GM19025 (cell line): ENCODE measurements around the gene LDAF1.
"Not testable (repeated sequence)": the region's sequence is repeated elsewhere in the genome, so short reads cannot be mapped to it uniquely, and the experiment has no call there.

Experiments used
- ATAC-seq: cut with Tn5 transposase; IDR thresholded peaks from one replicate; pipeline ENCODE4 v1.9.1; 2021; ENCODE audit warnings: mild to moderate bottlenecking, low read depth, moderate library complexity; ENCODE audit not compliant: unreplicated experiment

Gene LDAF1

DNA sequence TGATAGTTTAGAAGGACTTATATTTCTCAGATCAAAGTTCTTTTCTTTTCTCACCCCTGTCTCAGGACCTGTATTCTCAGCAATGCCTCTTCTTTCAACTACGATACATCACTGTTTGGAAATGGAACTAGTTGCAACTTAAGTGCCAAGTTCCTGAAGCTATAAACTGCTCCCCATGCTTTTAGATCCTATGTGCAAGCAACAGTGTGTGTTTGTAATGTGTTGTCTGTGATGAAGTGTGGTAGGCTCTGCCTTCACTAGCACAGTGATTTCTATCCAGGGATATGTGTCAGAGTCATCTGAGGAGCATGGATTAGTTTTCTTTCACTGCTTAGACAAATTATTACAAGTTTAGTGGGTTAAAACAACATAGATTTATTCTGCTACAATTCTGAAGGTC is 34.5 kb downstream of the LDAF1 start:
- no peak for ATAC-seq

DNA sequence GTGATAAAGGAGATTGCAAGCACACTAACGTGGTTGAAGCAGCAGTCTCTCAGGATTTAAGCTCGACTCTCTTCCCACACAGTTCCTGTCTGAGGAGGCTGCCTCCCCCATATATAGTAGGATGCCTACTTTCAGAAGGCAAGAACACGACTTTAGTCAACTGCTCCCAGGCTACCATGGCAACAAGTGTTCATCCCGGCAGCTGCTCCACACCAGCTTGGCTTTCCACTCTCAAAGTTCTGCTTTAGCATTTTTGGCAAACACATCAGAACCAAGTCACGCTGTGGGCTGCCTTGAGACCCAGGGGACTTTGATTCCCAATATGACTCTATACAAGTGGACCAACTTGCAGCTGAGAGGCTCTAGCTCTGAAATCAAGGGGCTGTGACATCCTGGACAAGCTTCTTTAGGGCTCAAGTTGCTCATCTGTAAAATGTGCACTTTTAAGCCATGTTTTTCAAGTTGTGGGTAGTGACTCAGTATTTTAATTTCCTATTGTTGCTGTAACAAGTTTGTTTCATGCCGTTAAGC is 36.4 kb downstream of the LDAF1 start:
- ATAC-seq, result no peak

DNA sequence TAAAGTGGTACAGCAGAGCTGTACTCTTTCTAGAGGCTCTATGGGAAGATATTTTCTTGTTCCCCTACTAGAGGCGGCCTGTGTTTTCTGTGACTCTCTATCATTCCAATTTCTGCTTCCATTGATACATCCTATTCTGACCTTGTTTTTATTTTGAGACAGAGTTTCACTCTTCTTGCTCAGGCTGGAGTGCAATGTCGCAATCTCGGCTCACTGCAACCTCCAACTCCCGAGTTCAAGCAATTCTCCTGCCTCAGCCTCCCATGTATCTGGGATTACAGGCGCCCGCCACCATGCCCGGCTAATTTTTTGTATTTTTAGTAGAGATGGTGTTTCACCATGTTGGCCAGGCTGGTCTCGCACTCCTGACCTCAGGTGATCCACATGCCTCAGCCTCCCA is 36.9 kb downstream of the LDAF1 start:
- not testable (repeated sequence) for ATAC-seq

DNA sequence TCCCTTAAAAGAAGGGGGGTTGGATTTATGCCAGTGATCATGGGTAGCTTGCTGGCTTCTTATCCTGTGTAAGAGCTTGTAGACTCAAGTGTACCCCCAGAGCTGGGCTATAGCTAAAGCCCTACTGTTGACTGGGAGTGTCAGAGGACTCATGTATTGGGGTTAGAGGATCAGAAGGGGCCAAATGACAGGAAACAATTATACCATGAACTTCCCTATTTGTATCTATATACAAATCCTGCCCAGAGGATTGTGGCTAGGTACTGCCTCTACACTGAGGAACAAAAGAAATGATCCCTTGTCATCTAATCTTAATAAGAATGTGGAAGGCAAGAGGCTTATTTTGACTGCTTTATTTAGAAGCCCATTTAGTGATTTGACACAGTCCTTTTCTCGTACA is 38.6 kb downstream of the LDAF1 start:
- no peak for ATAC-seq

DNA sequence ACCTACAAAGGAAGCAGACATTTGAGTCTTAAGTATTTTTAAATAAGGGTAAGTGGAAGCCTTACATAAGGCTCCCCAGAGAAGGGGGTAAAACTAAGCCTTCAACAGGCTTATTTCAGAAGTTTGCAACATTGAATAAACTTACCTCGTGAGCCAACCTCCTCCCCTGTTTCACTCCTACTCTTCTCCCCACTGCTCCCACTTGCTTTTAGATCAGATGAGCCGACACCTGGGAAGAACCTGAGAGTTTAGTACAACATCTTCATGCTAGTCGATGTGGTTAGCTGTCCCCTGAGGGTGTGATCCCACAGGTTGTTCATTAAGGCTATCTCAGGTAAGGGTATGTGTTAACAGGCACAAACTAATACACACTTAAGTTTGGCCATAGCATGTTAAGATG is 39.1 kb downstream of the LDAF1 start:
- ATAC-seq, result no peak

GRCh38 chr16:21199607-21200218 is 41.2 kb downstream of the LDAF1 start:
- no peak for ATAC-seq

DNA sequence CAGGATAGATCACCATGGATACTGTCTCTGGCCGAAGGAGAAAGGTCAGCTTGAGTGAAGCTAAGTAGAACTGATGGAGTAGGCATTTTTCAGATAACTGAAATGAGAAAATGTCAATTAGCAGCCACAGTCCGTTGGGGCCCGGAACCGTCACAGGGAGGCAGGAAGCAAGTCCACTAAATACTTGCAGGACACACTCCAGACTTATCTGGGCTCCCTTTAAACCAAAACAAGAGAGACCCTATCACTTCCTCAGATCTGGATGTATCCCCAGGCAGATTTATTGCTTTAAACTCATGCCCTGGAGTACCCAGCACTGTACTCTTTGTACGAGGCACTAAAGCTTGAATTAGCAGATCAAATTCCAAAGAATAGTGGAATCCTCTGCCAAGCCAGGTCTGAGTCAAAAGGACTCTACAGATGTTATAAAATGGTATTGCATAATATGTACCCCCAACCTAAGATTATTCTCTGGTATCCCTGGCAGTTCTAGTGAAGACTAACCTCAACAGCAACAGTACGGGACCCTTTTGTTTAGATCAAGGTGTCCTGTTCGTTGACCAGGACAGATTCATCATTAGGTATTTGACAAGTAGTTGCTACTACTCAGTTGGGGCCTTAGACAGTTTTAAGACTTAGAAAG is 44.8 kb downstream of the LDAF1 start:
- ATAC-seq, result no peak

- no peak for ATAC-seq
Measured at GRCh38 chr16:21205303-21205702, 46.8 kb downstream of the LDAF1 start.

DNA sequence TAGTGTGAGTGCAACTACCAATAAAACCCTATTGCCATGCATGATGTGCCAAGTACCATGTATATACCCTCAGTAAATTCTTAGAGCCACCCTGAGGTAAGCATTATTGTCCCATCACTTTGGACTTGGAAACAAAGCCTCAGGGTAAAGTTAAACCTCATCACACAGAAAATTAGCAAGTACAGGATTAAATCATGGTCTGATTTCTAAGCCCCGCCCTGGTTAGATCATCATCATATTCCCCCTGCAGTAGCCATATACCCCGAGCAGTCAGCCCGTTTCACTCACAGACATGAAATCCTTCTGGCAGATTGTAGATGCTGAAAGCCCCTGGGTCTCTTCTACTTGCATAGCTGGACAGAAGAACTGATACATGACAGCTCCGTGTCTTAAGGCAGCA is 48.1 kb downstream of the LDAF1 start:
- ATAC-seq, result no peak

GRCh38 chr16:21208446-21209230 is 50.2 kb downstream of the LDAF1 start:
- no peak for ATAC-seq

GRCh38 chr16:21211486-21211885 is 53.0 kb downstream of the LDAF1 start, which contains the start of gene ZP2:
TSS of gene ZP2 (minus strand) at chr16:21211574. CDS start at chr16:21211547, 27 bp downstream.
- no peak for ATAC-seq

DNA sequence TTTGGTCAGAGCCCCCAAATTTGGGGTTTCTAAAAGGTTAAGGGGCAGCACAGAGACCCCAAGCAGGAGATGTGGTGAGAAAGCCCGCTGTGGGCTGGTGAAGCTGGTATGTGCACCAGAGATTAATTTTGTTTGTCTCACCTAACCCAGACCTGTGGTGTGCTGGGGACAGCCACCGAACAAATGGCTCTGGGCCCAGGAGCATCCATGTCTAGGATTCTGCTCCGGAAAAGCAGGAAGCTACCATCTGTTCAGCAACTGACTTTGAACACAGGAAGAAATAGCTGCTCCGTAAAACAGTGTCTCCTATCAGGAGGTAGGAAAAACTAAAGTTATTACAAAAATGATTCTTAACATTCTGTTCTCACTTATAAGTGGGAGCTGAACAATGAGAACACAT is 55.6 kb downstream of the LDAF1 start:
- no peak for ATAC-seq

GRCh38 chr16:21217121-21217520 is 58.6 kb downstream of the LDAF1 start:
- no peak for ATAC-seq

DNA sequence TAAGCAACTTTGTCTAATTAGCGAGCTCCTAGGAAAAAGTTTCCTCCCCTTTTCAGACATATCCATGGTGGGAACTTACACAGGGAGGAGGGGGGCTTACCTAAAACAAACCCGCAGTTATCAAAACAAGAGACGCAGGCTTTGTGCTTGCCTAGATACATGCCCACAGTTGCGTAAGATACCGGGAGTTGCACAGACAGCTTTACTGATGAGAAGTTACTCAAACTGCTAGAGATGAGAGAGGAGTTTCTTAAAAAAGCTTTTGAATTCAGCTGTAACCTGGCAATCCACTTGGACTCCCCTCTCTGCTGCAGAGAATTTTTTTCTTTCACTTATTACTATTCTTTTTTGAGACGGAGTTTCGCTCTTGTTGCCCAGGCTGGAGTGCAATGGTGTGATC is 59.7 kb downstream of the LDAF1 start:
- no peak for ATAC-seq

- ATAC-seq, result no peak
Measured at GRCh38 chr16:21219551-21219950, 61.1 kb downstream of the LDAF1 start.

DNA sequence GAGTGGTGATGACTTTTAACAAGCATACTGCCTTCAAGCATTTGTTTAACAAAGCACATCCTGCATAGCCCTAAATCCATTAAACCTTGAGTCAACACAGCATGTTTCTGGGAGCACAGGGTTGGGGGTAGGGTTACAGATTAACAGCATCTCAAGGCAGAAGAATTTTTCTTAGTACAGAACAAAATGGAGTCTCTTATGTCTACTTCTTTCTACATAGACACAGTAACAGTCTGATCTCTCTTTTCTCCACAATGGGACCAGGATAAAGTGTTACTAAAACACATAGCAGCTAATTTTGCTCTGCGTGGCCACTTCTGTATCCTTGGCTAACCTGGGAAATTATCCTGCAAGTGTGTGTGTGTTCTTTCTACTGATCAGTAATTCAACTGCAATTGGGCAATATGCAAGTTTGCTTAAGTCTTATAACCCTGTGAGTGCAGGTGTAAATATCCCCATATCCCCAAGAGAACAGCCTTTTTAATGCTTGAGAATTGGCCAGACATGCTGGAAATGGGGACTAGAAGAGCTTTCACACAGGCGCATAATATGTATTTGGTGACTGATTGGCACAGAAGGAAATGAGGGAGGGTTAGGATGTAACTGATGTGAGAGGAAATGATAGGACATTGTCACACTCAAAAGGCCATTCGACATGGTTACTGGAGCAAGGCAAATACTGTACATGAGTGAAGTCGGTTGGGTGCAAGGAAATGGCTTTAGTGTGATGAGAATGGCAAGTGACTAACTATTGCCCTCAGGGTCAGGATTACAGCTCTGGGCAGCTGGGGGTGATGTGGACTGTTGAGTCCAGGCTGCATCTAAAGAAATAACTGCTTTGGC is 64.2 kb downstream of the LDAF1 start:
- no peak for ATAC-seq

DNA sequence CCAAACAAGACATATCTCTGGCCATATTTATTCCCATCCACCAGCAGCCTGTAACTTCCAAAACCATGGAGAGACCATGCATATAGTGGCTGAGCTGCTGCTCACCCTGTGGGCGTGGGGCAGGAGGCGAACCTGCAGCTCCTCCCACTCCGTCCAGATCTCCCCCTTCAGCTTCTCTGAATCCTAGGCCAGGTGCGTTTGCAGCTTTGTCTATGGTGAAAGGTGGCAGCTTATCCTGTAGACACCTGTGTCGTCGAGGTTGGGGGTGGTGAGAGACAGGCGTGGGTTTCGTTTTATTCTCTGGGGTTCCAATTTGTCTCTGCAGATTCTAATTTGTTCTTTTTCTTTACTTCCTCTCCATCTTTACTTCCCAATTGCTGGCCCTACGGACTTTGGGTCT is 65.3 kb downstream of the LDAF1 start:
- no peak for ATAC-seq

DNA sequence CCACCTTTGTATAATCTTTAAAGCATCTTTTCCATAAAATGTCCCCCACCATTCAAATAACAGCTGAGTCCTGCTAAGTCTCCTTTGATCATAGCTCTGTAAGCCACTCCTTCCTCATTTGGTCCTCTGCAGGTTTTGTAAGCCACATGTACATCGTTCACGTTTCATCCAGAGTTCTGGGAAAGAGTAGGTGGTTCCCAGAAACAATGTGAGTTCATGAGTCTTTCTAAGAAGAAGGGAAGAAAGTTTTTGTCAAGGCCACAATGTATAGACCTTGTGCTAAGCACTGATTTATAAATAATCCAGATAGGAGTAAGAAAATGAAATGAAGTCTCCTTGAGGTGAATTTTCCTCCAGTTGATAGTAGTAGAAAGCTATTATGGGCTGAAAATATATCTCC is 66.3 kb downstream of the LDAF1 start:
- ATAC-seq, result no peak

DNA sequence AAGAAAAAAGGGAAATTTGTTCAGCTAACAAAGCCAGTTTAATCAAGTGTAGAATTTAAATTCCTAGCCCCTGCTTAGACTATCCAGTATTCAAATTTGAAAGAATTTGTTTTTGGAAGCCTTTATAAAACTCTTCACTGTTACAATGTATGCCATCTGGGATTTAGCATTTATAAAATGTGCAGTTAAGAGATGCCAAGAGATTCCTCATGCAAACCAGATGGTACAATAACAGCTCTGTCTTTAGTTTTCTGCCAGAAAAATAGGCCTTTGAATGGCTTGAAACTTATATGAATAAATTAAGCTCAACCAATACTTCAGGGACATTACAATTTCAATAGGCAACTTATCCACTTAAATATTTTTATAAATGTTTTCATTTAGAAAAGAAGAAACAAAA is 68.3 kb downstream of the LDAF1 start:
- ATAC-seq, result no peak

DNA sequence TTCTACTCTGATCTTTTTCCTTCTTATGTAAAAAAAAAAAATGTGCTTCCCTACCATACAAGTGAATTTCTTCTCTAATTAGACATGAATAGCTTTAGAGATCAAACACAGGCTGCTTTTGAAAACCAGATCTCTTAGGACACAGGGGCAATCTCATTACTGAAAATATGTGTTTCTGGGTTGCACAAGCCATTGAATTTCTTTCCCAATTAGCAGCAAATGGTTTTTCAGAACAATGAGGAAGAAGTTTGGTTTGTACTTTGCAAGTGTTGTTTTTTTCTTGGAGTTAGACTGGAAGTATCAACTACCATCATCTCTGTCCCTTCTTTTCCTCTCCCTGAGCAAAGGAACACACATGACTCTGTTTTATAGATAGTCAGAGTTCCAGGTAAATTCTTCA is 69.4 kb downstream of the LDAF1 start:
- no peak for ATAC-seq
